Keratinocyte (primary cell): Measurements from ENCODE around the gene GLDN. TPM values are rescaled to one million over a fixed set of nuclear protein-coding genes. Genes with fewer than 3 reads are reported as not detected.

ENCODE experiments used
- DNase-seq: peaks from one replicate; pipeline ENCODE4 v3.0.0-alpha.2; 2011; ENCODE audit warnings: low read depth, missing footprints, low spot score
- FAIRE-seq: peaks from 2 replicates; lab custom pipeline; 2011; peaks lifted over from hg19 to GRCh38; lab: Jason Lieb, UNC
- H2AFZ ChIP-seq: 2 replicates; pipeline ENCODE4 v1.6.0; 2012; ENCODE audit warnings: low read length, control low read depth, inconsistent platforms; ENCODE audit not compliant: control insufficient read depth
- H3K27ac ChIP-seq: 2 replicates; pipeline ENCODE4 v1.5.1; 2011; ENCODE audit warnings: low read length; ENCODE audit not compliant: control insufficient read depth, insufficient read depth
- H3K27me3 ChIP-seq: 3 replicates; pipeline ENCODE4 v1.6.0; 2011; ENCODE audit warnings: low read length; ENCODE audit not compliant: control insufficient read depth, insufficient read depth; ENCODE audit errors: extremely low read depth
- H3K36me3 ChIP-seq, 2 experiments: 2 replicates in 1 of 2; 3 replicates in 1 of 2; pipeline ENCODE4 v1.5.1; 2011; ENCODE audit warnings: low read length in 2 of 2, mild to moderate bottlenecking in 1 of 2; ENCODE audit not compliant: control insufficient read depth in 2 of 2, insufficient read depth in 2 of 2; ENCODE audit errors: extremely low read depth in 1 of 2
- H3K4me1 ChIP-seq: 3 replicates; pipeline ENCODE4 v1.5.1; 2011; ENCODE audit warnings: low read length; ENCODE audit not compliant: control insufficient read depth, insufficient read depth; ENCODE audit errors: extremely low read depth
- H3K4me2 ChIP-seq: 3 replicates; pipeline ENCODE4 v1.6.0; 2011; ENCODE audit warnings: low read depth, low read length; ENCODE audit not compliant: control insufficient read depth, insufficient read depth; ENCODE audit errors: extremely low read depth
- H3K4me3 ChIP-seq, 3 experiments: fragments of 200-600 bp in 1 of 3; sonication (generic) in 1 of 3; 2 replicates in 2 of 3; 3 replicates in 1 of 3; pipeline ENCODE4 v1.5.1; 2011 to 2016; ENCODE audit warnings: low read length in 3 of 3, mild to moderate bottlenecking in 3 of 3, control low read depth in 2 of 3, inconsistent platforms in 1 of 3, low read depth in 1 of 3, mixed read lengths in 1 of 3, mixed run types in 1 of 3, moderate library complexity in 1 of 3; ENCODE audit not compliant: control insufficient read depth in 2 of 3, insufficient read depth in 2 of 3; ENCODE audit errors: extremely low read depth in 1 of 3
- H3K79me2 ChIP-seq: 2 replicates; pipeline ENCODE4 v1.6.0; 2012; ENCODE audit warnings: low read length; ENCODE audit not compliant: control insufficient read depth, insufficient read depth
- H3K9ac ChIP-seq: 3 replicates; pipeline ENCODE4 v1.6.0; 2011; ENCODE audit warnings: low read length; ENCODE audit not compliant: control insufficient read depth, insufficient read depth; ENCODE audit errors: extremely low read depth
- H3K9me1 ChIP-seq: 3 replicates; pipeline ENCODE4 v1.6.0; 2011; ENCODE audit warnings: low read length; ENCODE audit not compliant: control insufficient read depth, insufficient read depth; ENCODE audit errors: extremely low read depth
- H3K9me3 ChIP-seq: 2 replicates; pipeline ENCODE4 v1.5.1; 2012; ENCODE audit warnings: low read depth, low read length; ENCODE audit not compliant: control insufficient read depth
- H4K20me1 ChIP-seq: 3 replicates; pipeline ENCODE4 v1.6.0; 2011; ENCODE audit warnings: low read length; ENCODE audit not compliant: control insufficient read depth, insufficient read depth; ENCODE audit errors: extremely low read depth
- CTCF ChIP-seq, 3 experiments: IDR thresholded peaks in 1 of 3; conservative IDR thresholded peaks in 1 of 3; optimal IDR thresholded peaks in 1 of 3; 2 replicates in 2 of 3; 3 replicates in 1 of 3; pipeline versions ENCODE3 to v1.5.1; 2011; ENCODE audit warnings: low read length in 3 of 3, mild to moderate bottlenecking in 3 of 3, moderate library complexity in 2 of 3, control low read depth in 1 of 3, inconsistent platforms in 1 of 3; ENCODE audit not compliant: insufficient read depth in 2 of 3; ENCODE audit errors: extremely low read depth in 1 of 3
- EZH2 ChIP-seq: IDR thresholded peaks from one replicate; pipeline ENCODE4 v1.6.1; 2012; ENCODE audit warnings: inconsistent platforms, mild to moderate bottlenecking, low read length, moderate library complexity
- dilution Hi-C: fragments of 300-500 bp; cut with MboI; formaldehyde crosslinking; loops from one replicate; pipeline ENCODE4 v1.7.0; 2020; ENCODE audit warnings: low sequenced_read_pairs; ENCODE audit not compliant: extremely low pct_ligation_motif_present
- polyA plus RNA-seq, 5 experiments: library from polyadenylated mRNA; depleted of rRNA in 3 of 5; stranded (reverse) in 3 of 5; stranded (forward) in 1 of 5; unstranded in 1 of 5; fragments of >200 nt; gene quantifications; 1 replicate in 1 of 5; 2 replicates in 3 of 5; 3 replicates in 1 of 5; pipeline versions ENCODE4 v1.2.1 to v1.2.3, GENCODE V29; 2011 to 2012; ENCODE audit warnings: missing spikeins in 2 of 5, low read depth in 1 of 5, low replicate concordance in 1 of 5

GLDN gene
- polyA plus RNA-seq, 1 donor (not counting 4 experiments of a cell fraction or from before 2014, with no cell fraction given), result 0.09 TPM

GRCh38 chr15:51401872-51402517 is 60.5 kb downstream of the GLDN start:
- dilution Hi-C loops, result no loop called here
- no peak overlapping the region for H3K9ac ChIP-seq

GRCh38 chr15:51403072-51403878 is 61.8 kb downstream of the GLDN start:
- no peaks in the 10 kb centered on the region for H4K20me1 ChIP-seq
- dilution Hi-C loops, result no loop called here
- no peaks in the 10 kb centered on the region for H3K9me1 ChIP-seq
- H3K4me3 ChIP-seq, result no peak overlapping the region
- FAIRE-seq (peak; percentile 76), DNase-seq (no peak)
- H3K4me2 ChIP-seq, result no peak overlapping the region
- H3K36me3 ChIP-seq, result no peaks in the 10 kb centered on the region
- H3K27ac ChIP-seq, result no peak overlapping the region
- H3K4me1 ChIP-seq, result no peaks in the 10 kb centered on the region
- H2AFZ ChIP-seq, result no peak overlapping the region
- H3K79me2 ChIP-seq, result no peaks in the 10 kb centered on the region
- no peaks in the 10 kb centered on the region for H3K9me3 ChIP-seq
- no peak overlapping the region for H3K9ac ChIP-seq
- no peak for TF ChIP-seq EZH2
- peak in 2 of 3 experiments; percentile 58 to 61 for TF ChIP-seq CTCF (optimal IDR thresholded peaks at IDR 0.05 in 1 of 3, IDR thresholded peaks at IDR 0.05 in 1 of 3, conservative IDR thresholded peaks at IDR 0.05 in 1 of 3; ENCODE audit: extremely low read depth in 1 of 3, insufficient read depth in 2 of 3, low read length in 3 of 3)
- H3K27me3 ChIP-seq, result peaks cover 25% of the 10 kb centered on the region

More at GRCh38 chr15:51401872-51402517, 60.5 kb downstream of the GLDN start:
- Histone ChIP-seq H3K79me2 (no peaks in the 10 kb centered on the region), H3K9me1 (no peaks in the 10 kb centered on the region), H3K4me2 (no peak overlapping the region), H3K27me3 (peaks cover 26% of the 10 kb centered on the region), H3K36me3 (no peaks in the 10 kb centered on the region), H3K4me1 (no peaks in the 10 kb centered on the region), H3K27ac (no peak overlapping the region), H2AFZ (no peak overlapping the region), H3K4me3 (no peak overlapping the region), H4K20me1 (no peaks in the 10 kb centered on the region), H3K9me3 (no peaks in the 10 kb centered on the region)
- TF ChIP-seq EZH2 (no peak), CTCF (optimal IDR thresholded peaks at IDR 0.05 in 1 of 3, IDR thresholded peaks at IDR 0.05 in 1 of 3, conservative IDR thresholded peaks at IDR 0.05 in 1 of 3; ENCODE audit: extremely low read depth in 1 of 3, insufficient read depth in 2 of 3, low read length in 3 of 3) (peak; percentile 66 to 85 (median 73))
- no peak for FAIRE-seq
- DNase-seq, result no peak
